ENCODE data around the gene ARID3C.

The ARID3C gene

GRCh38 chr9:34625186-34625486 is 3.7 kb downstream of the ARID3C start:
- no peak for DNase-seq

GRCh38 chr9:34624475-34625185 is 4.2 kb downstream of the ARID3C start:
- DNase-seq, result no peak

DNA sequence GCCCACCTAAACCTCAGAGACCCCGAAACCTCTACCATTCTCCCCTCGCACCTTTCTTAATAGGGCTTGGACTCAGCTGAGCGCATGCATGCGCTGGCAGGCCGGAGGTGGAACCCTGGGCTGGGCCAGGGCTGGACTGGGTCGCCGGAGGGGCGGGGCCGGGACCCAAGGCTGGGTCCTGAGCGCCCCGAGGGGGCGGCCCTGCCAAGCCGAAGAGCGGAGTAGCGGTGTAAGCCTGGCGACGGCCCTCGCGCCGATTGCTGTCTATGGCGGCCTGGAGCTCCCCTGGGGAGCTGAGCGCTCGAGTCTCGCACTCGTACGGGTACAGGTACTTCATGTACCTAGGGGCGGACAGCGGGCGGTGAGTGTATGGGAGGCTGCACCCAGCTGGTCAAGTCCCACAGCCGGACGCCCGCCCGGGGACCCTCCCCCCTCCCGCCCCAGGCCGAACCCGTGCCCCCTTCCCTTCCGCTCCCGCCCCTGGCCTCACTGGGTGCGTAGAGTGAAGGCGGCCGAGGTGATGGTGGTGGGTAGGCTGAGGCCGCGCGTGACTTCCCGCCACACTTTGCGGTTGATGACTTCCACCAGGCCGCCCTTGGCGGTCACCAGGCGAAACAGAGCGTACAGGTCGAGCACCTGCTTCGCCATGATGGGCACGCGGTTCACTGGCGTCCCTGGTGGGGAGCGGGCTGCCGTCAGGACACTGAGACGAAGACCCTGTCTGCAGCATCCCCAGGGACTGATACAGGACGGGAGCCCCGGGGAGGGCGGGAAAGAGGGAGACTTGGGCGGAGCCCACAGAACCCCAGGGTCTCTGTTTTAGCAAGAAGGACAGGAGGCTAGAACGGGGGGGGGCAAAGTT is 5.3 kb downstream of the ARID3C start:
- no peak for DNase-seq

DNA sequence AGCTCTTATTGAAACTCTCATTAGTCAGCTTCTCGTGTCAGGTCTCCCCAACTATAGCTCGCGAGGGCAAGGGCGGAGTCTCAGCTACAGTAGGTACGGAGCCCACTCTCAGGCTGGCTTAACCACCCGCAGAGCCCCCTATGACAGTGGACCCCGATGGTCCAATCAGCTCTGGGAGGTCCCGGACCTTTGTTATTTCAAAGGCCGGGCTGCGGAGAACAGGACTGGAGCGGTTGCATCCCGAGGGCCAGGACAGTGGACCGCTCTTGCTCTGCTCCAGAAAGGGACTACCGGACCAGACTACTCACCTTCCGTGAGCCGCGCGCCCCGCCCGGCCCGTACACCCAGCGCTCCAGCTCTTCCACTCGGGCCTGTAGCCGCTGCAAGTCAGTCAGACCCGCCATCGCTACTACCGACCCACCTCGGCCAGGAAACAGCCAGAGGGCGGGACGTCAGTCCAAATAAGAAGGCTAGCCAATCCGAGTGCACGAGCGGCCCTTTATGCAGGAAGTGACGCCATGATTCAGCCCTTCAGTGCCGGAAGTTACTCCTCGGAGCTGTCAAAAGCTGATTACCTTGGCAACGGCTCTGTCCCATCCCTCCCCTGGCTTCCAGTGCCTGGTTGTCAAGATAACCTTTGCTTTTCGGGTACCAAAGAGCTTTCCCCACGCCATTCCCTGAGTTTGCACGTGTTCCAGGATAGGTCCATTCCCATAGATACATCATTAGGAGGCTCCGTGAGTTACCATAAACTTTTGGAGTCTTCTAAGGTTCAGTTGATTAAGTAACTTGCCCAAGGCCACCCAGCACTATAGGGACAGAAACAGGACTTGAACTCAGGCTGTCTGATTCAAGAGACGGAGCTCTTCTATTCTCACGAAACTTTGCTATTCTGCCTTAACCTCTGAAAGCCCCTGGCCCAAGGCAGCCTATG is 8.5 kb downstream of the ARID3C start, which contains the start of gene DCTN3:
TSS of gene DCTN3 (minus strand) at position 435 of the 934 bp plus-strand sequence. CDS start at position 404, 31 bp downstream.
- peak; percentile 82 for DNase-seq

DNA sequence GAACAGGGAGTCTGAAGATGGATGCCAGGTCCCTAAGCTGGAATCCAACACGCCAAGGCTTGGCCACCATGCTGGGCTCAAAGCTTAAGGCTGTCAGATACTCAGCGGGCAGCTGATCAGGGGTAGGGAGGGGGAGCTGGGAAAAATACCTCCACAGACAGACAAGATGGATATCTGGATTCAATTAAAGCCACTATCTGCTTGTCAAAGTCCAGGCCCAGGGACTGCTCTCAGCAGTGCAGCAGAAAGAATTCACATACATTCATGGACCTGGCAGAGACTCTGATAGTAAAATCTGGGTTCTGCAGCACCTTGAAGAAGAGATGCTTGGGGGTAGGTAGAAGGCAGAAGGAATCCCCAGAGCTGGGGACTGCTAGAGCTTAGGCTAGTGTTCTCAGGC is 13.7 kb downstream of the ARID3C start:
- no peak for DNase-seq

- DNase-seq, result peak; percentile 57
Measured at GRCh38 chr9:34612788-34613390, 16.0 kb downstream of the ARID3C start.

- peak; percentile 87 for DNase-seq
Measured at GRCh38 chr9:34611811-34612787, 16.8 kb downstream of the ARID3C start, which contains the start of gene RPP25L. Gene RPP25L, minus strand, starts transcription at chr9:34612097. Its CDS starts 801 bp downstream, at chr9:34611296.

GRCh38 chr9:34611251-34611810 is 17.5 kb downstream of the ARID3C start:
- DNase-seq, result no peak

- no peak for DNase-seq
Measured at GRCh38 chr9:34610434-34611206, 18.2 kb downstream of the ARID3C start.

DNA sequence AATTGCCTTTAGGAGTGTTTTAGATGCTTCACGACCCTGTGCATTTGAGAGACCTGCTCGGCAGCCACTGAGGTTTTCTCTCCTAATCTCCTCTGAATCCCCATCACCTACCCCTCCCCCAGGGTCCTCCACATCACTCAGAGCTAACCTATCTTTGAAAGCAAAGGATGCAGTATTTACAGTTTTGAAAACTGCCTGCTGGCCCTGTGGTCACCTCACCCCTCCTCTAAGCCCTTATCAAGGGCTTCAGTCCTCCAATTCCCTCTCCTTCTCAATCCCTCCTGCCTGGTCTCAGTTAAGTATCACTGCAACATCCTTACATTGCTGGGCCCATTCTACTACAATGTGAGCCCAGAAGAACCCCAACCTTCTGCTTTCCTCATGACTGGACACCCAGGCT is 21.5 kb downstream of the ARID3C start:
- DNase-seq, result no peak

DNA sequence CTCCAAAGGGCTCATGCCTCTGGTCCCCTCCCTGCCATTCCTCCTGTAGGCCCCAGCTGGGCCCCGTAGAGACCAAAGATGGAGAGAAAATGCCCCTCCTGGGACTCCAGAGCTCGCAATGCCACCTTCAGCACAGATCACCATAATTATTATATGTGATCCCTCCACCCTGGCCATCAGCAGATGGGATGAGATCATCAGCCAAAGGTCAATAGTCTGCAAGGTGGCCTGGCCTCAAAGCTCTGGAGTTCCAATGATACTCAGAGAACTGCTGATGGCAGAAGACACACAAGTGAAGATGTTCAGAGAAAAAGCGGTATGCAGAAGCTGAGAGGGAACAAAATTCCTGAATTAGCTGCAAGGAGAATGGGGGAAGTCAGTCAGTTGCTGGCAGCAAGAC is 22.0 kb downstream of the ARID3C start:
- no peak for DNase-seq

DNA sequence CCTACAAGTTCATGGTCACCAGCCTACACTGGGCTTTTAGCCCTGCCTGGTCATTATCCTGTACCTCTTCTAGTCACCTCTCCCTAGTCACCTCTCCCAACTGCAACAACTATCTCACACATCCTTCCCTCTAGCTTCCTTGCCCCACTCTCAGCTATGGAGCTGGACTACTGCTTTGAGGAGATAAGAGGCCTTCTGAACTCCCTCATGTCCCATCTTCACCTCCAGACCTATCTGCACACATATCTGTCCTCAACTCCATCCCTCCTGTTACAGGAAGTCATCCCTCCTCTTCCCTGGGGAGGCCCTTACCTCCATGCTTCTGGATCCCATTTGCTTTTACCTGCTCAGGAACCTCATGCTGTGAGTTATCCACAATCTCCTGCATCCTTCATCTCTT is 22.7 kb downstream of the ARID3C start:
- DNase-seq, result no peak

DNA sequence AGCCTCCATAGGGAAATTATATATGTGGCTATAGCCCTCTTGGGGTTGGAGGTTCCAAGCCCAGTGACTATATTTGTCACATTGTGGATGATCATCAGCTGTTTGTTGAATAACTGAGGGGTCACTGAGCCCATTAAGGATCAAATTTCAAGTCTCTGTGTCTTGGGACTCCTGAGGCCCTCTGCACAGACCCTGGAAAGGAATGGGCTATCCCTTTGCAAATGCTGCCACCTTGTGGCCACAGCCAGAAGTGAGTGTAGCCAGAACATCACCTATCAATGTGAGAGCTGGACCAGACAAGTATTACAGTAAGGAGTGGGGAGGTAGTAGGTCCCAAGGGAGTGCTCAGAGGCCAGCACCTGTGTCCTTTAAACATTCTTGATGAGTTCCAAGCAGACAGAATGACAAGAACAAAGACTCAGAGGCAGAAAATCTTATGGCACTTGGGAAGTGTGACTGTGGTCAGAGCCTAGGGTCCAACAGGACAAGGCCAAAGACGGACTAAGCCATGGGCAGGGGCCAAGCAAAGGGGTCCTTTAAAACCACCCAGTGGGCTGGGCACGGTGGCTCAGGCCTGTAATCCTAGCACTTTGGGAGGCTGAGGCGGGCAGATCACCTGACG is 25.1 kb downstream of the ARID3C start:
- peak; percentile 79 for DNase-seq

DNA sequence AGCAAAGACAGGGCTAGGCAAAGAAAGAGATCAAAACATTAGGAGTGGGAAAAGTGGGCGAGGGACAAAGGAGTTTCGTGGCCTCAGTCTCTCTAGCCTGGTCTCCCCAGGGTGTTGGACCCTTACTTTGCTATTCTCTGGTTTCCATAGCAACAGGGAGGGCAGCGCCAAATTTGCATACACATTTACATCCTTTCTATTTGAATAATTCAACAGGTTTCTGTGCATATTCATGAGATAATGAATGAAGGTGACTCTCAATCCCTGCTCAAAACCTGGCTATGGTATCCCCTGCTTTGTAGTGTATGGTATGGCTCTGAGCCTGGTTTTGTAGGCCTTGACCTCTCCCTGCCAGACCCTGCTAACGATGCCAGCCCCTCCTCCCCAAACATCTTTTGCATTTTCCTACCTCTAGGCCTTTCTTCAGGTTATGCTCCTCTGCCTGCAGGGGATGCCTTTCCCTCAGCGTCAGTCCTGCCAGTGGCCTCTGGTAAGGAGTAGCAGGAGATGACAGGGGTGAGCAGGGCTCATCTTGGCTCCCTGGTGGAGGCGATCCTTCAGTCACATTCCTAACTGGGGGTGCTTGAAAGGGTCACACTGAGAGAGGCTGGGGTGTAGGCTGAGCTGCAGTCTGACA is 26.8 kb downstream of the ARID3C start:
- DNase-seq, result no peak

DNA sequence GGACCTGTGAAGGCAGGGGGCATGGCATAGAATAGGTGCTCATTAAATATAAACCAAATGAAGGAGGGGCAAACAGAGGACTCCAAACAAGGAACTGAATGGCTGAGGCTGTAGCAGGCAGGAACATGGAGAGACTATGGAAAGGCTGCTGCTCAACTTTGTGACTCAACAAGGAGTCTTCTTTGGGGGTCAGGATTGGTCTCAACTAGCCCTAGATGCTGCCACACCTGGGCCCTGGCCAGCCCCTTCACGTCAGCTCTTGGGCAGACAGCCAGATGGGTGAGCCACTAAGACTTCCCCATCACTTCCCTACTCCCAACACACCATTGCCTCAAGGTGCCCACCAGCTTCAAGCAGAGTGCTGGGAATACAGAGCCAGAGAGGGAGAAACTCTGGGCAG is 28.0 kb downstream of the ARID3C start:
- DNase-seq, result no peak

GRCh38 chr9:34599546-34599945 is 29.3 kb downstream of the ARID3C start:
- no peak for DNase-seq

DNA sequence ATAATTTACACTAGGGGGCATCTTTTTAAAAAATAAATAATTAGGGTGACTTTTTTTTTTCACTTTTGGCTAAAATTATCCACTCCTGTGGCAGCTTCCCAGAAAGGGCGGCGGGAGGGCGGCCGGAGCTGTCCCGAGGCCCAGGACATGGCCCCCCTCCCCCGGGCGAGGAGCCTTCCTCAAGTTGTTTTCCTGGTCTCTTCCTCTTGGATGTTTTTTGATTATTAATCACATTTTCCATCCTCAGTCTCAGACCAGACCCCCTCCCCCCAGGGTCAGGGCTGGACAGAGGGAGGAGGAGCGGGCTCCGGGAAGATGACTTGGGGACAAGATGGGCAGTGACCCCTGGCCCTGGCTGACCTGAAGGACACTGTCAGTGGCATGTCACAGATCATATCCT is 34.7 kb downstream of the ARID3C start:
- DNase-seq, result no peak

- DNase-seq, result no peak
Measured at GRCh38 chr9:34592895-34593601, 35.8 kb downstream of the ARID3C start.

Measured in stimulated activated CD4-positive, alpha-beta T cell treated with anti-CD3 and anti-CD28 coated beads, Interleukin-12 subunit alpha, Interleukin-12 subunit beta, amount 100 ng/mL, for 4 hours (primary cell).